HepG2 (cell line): ENCODE results near the gene SPNS2. TPM values are rescaled to one million over a fixed set of nuclear protein-coding genes. Genes with fewer than 3 reads are reported as not detected.

ENCODE experiments used
- ATF1 ChIP-seq: IDR thresholded peaks from 2 replicates; pipeline ENCODE4 v1.6.1; 2016; ENCODE audit warnings: mild to moderate bottlenecking, control low read depth
- BRCA1 ChIP-seq: sonication (generic); formaldehyde crosslinking; IDR thresholded peaks from 2 replicates; pipeline ENCODE4 v1.4.0; 2020; ENCODE audit warnings: missing genetic modification reagents
- CBX1 ChIP-seq: IDR thresholded peaks from one replicate; pipeline ENCODE4 v1.6.1; 2016; ENCODE audit warnings: antibody characterized with exemption, low read depth
- FOXC1 ChIP-seq: sonication (generic); formaldehyde crosslinking; IDR thresholded peaks from 2 replicates; pipeline ENCODE4 v1.8.0; 2022; ENCODE audit warnings: mild to moderate bottlenecking, missing genetic modification reagents, borderline replicate concordance
- HNRNPLL ChIP-seq: fragments of 200-400 bp; formaldehyde crosslinking; IDR thresholded peaks from 2 replicates; pipeline ENCODE4 v1.6.1; 2017; ENCODE audit warnings: mild to moderate bottlenecking, low read depth, low read length; ENCODE audit not compliant: poor library complexity, severe bottlenecking
- NFE2L1 ChIP-seq: sonication (generic); formaldehyde crosslinking; IDR thresholded peaks from 2 replicates; pipeline ENCODE4 v1.4.0; 2020; ENCODE audit warnings: missing genetic modification reagents, mild to moderate bottlenecking, borderline replicate concordance
- SETDB1 ChIP-seq: sonication (generic); formaldehyde crosslinking; IDR thresholded peaks from 2 replicates; pipeline ENCODE4 v1.5.1; 2020; ENCODE audit warnings: missing genetic modification reagents, mild to moderate bottlenecking, borderline replicate concordance
- SIN3B ChIP-seq: fragments of 150-350 bp; IDR thresholded peaks from 2 replicates; pipeline ENCODE4 v1.6.1; 2014; ENCODE audit warnings: low read length
- SIX1 ChIP-seq: sonication (generic); formaldehyde crosslinking; IDR thresholded peaks from 2 replicates; pipeline ENCODE4 v1.4.0; 2020; ENCODE audit warnings: missing genetic modification reagents, borderline replicate concordance
- SRF ChIP-seq: IDR thresholded peaks from 2 replicates; pipeline ENCODE4 v1.6.1; 2011; ENCODE audit warnings: mild to moderate bottlenecking, low read depth, low read length, moderate library complexity
- TCF7L2 ChIP-seq: IDR thresholded peaks from 2 replicates; pipeline ENCODE4 v1.6.1; 2011; ENCODE audit warnings: mild to moderate bottlenecking, low read depth, low read length, moderate library complexity
- ZFP62 ChIP-seq: sonication (generic); formaldehyde crosslinking; IDR thresholded peaks from 2 replicates; pipeline ENCODE4 v1.4.0; 2020; ENCODE audit warnings: missing genetic modification reagents
- ZNF33B ChIP-seq: sonication (generic); formaldehyde crosslinking; IDR thresholded peaks from 2 replicates; pipeline ENCODE4 v1.5.1; 2020; ENCODE audit warnings: mild to moderate bottlenecking, missing genetic modification reagents
- ZNF724P ChIP-seq: sonication (generic); formaldehyde crosslinking; IDR thresholded peaks from 2 replicates; pipeline ENCODE4 v1.8.0; 2022; ENCODE audit warnings: missing genetic modification reagents, borderline replicate concordance
- polyA plus RNA-seq, 8 experiments: library from polyadenylated mRNA; depleted of rRNA in 3 of 8; stranded (reverse) in 7 of 8; unstranded in 1 of 8; fragments of >200 nt; fragmentation: Illumina TruSeq in 4 of 8; extraction: Trizol in 4 of 8; gene quantifications; 2 replicates each; pipeline versions ENCODE4 v1.2.1 to v1.2.3, GENCODE V29; 2011 to 2016; ENCODE audit warnings: low read depth in 4 of 8, missing spikeins in 1 of 8, mixed read lengths in 1 of 8; ENCODE audit not compliant: insufficient read depth in 1 of 8
- total RNA-seq, 5 experiments: library from RNA; depleted of rRNA; stranded (reverse); fragments of >200 nt; fragmentation: Illumina TruSeq; extraction: Trizol; gene quantifications; 2 replicates each; pipeline ENCODE4 v1.2.3, GENCODE V29; 2016; ENCODE audit warnings: low read depth in 1 of 5
- TF ChIP-seq, protein P1 (sequence below): sonication (generic); formaldehyde crosslinking; IDR thresholded peaks from 2 replicates; pipeline ENCODE4 v1.4.0; 2020; ENCODE audit warnings: missing genetic modification reagents, borderline replicate concordance
- TF ChIP-seq, protein P2 (sequence below): sonication (generic); formaldehyde crosslinking; IDR thresholded peaks from 2 replicates; pipeline ENCODE4 v1.4.0; 2020; ENCODE audit warnings: mild to moderate bottlenecking, missing genetic modification reagents
- TF ChIP-seq, protein P3 (sequence below): sonication (generic); formaldehyde crosslinking; conservative IDR thresholded peaks from 2 replicates; pipeline ENCODE4 v1.4.0; 2020; ENCODE audit warnings: missing genetic modification reagents
- TF ChIP-seq, protein P4 (sequence below): sonication (generic); formaldehyde crosslinking; IDR thresholded peaks from 2 replicates; pipeline ENCODE4 v1.8.0; 2022; ENCODE audit warnings: missing genetic modification reagents, mild to moderate bottlenecking, moderate library complexity, borderline replicate concordance

Gene SPNS2
- total and polyA plus RNA-seq, 2 of the 13 experiments (the other 11 are each of a cell fraction or from before 2014, with no cell fraction given), result 0.01 TPM; not detected in 1

DNA sequence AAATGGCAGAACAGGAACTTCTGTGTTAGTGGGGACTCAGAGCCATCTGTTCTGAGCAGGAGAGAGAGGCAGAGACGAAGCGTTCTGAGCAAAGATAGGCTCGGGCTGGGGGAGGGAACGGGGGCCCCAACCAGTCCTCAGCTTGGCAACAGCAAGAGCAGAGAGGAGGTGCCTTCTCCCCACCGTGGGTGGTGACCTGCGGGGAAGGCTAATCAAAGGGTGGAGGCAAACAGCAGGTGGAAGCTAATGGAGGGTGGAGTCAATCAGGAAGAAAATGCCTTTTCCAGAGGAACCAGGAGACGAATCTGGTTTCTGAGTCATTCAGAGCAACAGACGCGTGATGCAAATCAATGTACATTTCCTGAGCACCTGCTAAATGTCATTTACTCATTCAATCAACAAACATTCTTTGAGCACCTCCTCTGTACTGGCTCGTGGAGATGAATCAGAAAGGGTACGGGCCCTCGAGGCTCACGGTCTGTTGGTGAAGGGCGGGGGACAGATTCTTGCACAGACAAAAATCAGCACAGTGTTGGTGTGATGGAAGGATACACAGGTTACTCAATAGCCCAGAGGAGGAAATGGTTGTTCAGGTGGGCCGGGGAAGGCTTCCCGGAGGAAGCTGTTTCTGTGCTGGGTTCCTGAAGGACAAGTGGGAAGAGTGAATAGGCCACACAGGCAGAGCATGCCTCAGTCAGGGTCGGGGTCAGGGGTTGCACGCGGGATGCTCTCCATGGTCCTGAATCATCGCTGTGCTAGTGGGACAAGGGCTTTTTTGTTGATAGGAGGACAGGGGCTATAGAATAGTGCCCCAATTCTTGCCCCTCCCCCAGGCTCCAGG lies 5.7 kb upstream of the SPNS2 start (continued):
- TF ChIP-seq TCF7L2 (no peak), ATF1 (CRISPR knock-in tag) (no peak), HNRNPLL (no peak), ZNF33B (CRISPR knock-in tag) (peak; percentile 80; the same call in 1 of the 2 replicates), CBX1 (no peak), ZNF724P (CRISPR knock-in tag) (0 out of 2 replicates have a peak, but pooled peaks have one; percentile 53), NFE2L1 (no peak), BRCA1 (CRISPR knock-in tag) (peak; percentile 93; the same call in 1 of the 2 replicates), SIN3B (no peak), SIX1 (CRISPR knock-in tag) (0 out of 2 replicates have a peak, but pooled peaks have one; percentile 45), SETDB1 (CRISPR knock-in tag) (no peak), ZFP62 (CRISPR knock-in tag) (no peak), SRF (no peak), FOXC1 (peak; percentile 88; the same call in 1 of the 2 replicates)
- TF ChIP-seq, protein P1, sequence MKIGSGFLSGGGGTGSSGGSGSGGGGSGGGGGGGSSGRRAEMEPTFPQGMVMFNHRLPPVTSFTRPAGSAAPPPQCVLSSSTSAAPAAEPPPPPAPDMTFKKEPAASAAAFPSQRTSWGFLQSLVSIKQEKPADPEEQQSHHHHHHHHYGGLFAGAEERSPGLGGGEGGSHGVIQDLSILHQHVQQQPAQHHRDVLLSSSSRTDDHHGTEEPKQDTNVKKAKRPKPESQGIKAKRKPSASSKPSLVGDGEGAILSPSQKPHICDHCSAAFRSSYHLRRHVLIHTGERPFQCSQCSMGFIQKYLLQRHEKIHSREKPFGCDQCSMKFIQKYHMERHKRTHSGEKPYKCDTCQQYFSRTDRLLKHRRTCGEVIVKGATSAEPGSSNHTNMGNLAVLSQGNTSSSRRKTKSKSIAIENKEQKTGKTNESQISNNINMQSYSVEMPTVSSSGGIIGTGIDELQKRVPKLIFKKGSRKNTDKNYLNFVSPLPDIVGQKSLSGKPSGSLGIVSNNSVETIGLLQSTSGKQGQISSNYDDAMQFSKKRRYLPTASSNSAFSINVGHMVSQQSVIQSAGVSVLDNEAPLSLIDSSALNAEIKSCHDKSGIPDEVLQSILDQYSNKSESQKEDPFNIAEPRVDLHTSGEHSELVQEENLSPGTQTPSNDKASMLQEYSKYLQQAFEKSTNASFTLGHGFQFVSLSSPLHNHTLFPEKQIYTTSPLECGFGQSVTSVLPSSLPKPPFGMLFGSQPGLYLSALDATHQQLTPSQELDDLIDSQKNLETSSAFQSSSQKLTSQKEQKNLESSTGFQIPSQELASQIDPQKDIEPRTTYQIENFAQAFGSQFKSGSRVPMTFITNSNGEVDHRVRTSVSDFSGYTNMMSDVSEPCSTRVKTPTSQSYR, result peak; percentile 79; the same call in 1 of the 2 replicates
- TF ChIP-seq, protein P2, sequence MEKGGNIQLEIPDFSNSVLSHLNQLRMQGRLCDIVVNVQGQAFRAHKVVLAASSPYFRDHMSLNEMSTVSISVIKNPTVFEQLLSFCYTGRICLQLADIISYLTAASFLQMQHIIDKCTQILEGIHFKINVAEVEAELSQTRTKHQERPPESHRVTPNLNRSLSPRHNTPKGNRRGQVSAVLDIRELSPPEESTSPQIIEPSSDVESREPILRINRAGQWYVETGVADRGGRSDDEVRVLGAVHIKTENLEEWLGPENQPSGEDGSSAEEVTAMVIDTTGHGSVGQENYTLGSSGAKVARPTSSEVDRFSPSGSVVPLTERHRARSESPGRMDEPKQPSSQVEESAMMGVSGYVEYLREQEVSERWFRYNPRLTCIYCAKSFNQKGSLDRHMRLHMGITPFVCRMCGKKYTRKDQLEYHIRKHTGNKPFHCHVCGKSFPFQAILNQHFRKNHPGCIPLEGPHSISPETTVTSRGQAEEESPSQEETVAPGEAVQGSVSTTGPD (CRISPR knock-in tag), result no peak
- TF ChIP-seq, protein P3, sequence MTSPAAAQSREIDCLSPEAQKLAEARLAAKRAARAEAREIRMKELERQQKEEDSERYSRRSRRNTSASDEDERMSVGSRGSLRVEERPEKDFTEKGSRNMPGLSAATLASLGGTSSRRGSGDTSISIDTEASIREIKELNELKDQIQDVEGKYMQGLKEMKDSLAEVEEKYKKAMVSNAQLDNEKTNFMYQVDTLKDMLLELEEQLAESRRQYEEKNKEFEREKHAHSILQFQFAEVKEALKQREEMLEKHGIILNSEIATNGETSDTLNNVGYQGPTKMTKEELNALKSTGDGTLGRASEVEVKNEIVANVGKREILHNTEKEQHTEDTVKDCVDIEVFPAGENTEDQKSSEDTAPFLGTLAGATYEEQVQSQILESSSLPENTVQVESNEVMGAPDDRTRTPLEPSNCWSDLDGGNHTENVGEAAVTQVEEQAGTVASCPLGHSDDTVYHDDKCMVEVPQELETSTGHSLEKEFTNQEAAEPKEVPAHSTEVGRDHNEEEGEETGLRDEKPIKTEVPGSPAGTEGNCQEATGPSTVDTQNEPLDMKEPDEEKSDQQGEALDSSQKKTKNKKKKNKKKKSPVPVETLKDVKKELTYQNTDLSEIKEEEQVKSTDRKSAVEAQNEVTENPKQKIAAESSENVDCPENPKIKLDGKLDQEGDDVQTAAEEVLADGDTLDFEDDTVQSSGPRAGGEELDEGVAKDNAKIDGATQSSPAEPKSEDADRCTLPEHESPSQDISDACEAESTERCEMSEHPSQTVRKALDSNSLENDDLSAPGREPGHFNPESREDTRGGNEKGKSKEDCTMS (CRISPR knock-in tag), result 0 out of 2 replicates have a peak, but pooled peaks have one; percentile 61
- TF ChIP-seq, protein P4, sequence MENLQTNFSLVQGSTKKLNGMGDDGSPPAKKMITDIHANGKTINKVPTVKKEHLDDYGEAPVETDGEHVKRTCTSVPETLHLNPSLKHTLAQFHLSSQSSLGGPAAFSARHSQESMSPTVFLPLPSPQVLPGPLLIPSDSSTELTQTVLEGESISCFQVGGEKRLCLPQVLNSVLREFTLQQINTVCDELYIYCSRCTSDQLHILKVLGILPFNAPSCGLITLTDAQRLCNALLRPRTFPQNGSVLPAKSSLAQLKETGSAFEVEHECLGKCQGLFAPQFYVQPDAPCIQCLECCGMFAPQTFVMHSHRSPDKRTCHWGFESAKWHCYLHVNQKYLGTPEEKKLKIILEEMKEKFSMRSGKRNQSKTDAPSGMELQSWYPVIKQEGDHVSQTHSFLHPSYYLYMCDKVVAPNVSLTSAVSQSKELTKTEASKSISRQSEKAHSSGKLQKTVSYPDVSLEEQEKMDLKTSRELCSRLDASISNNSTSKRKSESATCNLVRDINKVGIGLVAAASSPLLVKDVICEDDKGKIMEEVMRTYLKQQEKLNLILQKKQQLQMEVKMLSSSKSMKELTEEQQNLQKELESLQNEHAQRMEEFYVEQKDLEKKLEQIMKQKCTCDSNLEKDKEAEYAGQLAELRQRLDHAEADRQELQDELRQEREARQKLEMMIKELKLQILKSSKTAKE (CRISPR knock-in tag), result no peak
